ENCODE measurements around the gene JPH4.
"Not testable (repeated sequence)": the region's sequence is repeated elsewhere in the genome, so short reads cannot be mapped to it uniquely, and the experiment has no call there.

JPH4 gene

DNA sequence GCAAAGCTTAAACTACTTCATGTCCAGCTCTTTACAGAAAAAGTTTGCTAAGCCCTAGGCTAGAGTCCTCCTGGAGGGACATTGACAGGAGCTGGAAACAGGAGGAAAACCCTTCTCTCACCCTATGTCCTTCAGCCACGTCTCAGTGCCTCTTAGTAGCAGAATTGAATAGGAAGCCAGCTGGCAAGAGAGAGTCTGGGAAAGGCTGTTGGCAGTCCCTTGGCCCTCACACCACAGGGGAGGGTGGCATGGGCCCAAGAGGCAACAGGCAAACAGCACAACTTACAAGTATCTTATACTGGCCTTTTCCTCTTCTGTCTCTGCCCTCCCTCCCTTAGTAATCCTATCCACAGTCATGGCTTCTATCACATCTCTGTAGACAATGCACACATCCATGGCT lies 29.9 kb upstream of the JPH4 start:
- DNase-seq: no peak

DNA sequence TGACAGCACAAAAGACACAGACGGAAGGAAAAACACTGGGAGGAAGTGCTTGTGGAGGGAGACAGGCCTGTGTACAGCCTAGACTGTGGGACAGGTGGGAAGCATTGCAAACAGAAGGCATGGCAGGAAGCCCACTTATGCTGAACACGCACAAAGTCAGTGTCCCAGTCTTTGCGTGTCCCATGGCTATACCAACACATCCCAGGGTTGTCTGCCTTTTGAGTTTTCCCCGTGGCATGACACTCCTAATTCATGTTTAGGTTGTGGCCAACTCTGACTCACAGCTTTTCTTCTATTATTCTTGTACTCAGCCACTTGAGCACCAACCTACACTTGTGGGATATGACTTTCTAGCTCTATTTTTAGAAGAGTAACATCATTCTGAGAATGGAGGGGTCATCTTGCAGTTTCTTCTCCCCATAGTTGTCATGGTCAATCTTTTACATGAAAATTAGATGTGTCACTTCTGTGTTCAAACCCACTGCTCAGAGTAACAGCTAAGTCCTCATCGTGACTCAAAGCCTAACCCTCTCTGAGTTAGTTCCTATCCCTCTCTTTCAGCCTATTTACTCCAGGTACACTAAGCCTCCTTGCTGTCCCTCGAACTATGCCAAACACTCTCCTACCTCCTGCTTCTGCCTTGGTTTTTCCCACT lies 27.5 kb upstream of the JPH4 start:
- no peak for DNase-seq

DNA sequence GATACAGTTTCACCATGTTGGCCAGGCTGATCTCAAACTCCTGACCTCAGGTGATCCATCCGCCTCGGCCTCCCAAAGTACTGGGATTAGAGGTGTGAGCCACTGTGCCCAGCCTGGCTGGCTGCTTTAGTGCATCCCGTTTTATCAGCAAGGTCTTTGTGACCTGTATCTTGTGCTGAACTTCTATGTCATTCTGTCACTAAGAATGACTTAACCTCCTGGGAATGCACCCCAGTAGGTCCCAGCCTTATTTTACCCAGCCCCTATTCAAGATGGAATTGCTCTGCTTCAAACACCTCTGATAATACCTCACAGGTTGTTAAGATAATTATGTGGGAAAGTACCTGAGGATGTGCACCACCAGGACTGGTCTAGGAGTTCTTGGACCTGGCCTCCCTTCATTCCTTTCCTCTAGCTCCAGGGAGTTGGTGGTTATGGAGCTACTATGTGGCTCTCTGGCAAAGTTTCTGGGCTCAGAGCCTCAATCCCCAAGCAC lies 26.1 kb upstream of the JPH4 start:
- no peak for DNase-seq

DNA sequence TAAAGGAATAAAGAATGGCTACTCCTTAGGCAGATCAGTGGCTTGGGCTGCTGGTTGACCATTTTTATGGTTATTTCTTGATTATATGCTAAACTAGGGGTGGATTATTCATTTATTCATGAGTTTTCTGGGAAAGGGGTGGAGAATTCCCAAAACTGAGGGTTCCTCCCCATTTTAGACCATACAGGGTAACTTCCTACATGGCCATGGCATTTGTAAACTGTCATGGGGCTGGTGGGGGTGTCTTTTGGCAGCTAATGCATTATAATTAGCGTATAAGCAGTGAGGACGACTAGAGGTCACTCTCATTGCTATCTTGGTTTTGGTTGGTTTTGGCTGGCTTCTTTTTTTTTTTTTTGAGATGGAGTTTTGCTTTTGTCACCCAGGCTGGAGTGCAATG lies 25.6 kb upstream of the JPH4 start:
- no peak for DNase-seq

DNA sequence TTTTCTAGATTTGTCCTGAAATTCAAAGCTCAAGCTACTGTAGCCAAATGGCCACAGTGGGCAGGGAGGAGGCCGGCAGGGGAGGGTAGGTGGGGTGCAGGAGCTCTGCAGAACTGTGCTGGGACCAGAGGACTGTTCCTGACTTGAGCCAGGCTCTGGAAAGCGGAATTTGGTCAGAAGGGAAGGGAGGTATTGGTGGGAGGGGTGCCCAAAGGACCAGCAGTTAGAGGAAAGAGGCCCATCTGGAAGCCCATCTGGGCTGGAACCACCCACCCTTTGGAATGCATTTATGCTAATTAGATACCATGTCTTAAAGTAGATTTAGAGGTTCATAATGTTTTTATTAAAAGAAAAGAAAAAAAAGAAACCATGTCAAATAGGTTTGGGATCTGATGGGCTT lies 24.5 kb upstream of the JPH4 start:
- DNase-seq: no peak

DNA sequence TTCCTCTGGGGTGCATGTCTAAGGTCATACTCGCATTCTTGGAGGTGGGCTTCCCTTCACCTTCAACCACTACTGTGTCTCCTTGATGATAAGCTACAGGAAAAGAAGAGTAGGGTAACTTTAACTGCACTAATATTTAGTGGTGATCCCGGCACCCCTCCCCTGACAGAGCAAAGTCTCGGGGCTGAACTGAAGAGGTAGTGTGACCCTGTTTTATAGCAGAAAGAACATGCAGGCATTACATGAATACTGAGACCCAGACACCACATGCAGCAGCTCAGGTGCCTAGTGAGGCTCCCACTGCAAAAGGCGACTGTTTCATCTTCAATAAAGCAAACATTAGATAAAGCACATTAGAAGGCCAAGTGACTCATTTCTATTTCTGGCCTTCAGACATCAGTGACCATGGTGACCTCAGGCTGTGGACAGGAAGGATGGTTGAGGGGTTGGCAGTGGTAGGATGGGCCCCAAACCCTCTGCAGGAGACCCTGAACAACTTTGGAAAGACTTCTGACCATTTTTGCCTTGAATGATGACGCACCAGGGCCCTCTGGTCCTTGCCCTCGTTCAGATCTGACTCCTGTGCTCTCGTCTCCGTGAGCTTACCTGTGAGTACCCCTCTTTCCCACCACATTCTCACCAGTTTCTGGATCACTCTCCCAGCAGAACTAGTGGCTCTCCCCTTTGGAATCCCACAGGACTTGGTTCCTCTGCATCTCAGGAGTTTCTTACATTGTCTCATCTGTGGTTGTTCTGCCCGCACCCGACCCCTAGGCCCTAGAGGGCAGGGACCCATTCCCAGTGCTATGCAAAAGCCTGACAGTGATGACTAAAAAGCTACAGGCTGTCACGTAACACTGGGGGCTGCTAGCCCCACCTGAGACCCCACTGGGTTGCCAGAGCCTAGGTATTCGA lies 23.8 kb upstream of the JPH4 start:
- no peak for DNase-seq

DNA sequence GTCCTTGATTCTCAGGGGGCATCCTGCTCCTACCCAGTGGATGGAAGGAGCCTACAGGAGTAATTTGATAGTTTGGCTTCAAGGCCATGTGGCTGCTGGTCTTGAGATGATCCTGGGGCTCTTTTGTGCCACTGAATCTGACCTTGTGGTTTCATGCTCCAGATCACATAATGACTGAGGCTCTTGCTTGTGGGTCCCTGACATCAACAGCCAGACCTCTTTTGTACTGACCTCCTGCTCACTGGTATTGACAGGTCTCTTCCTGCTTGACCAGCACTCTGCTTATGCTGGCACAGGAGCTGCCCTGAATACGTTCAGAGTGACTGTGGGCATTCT lies 23.2 kb upstream of the JPH4 start:
- no peak for DNase-seq

DNA sequence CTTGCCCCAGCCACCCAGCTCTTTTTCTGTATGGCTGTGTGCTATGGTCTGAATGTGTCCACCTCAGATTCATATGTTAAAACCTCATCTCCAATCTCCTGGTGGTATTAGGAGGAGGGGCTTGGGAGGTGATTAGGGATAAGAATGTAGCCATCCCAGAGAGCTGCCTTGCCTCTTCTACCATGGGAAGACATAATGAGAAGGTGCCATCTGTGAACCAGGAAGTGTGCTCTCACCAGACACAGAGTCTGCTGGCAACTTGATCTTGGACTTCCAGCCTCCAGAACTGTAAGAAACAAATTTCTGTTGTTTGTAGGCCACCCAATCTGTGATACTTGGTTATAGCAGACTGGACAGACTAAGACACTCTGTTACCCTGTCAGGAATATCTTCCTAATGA lies 22.8 kb upstream of the JPH4 start:
- no peak for DNase-seq

DNA sequence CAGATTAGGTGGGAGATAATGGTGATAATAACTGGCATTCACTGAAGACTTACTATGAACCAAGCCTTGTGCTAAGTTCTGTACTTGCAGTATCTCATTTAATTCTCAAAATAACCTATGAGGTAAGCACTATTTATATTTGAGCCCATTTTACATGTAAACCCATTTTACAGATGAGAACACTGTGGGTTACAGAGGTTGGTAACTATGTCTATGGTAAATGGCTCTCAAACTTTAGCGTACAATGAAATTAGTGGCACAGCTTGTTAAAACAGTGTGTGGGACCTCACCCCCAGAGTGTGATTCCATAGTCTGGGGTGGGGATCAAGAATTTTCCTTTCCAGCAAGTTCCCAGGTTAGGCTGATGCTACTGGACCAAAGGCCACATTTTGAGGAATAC lies 22.2 kb upstream of the JPH4 start:
- DNase-seq: no peak

DNA sequence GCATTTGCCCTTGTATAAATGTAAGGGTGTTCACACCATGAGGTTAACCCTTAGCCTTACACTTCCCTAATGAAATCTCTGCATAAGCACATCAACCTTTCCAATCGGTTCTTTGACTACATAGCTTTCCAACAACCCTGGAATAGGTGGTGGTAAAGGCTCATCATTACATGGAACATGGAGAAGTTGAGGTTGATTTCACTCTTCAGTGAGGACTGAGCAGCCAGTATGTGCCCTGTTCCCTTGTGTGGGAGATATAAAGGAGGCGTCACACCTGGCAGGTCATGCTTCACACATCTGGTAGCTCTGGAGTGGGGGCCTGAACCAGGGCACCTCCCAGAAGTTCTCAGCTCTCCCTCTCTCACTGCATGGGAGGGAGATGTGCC lies 21.7 kb upstream of the JPH4 start:
- DNase-seq: no peak

DNA sequence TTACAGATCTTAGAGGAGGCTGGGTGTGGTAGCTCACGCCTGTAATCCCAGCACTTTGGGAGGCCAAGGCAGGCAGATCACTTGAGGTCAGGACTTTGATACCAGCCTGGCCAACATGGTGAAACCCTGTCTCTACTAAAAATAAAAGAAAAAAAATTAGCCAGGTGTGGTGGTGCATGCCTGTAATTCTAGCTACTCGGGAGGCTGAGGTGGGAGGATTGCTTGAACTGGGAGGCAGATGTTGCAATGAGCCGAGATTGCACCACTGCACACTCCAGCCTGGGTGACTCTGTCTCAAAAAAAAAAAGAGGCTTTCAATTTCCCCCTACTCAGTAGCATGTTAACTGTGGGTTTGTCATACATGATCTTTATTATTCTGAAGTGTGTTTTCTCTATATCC lies 15.6 kb upstream of the JPH4 start:
- not testable (repeated sequence) for DNase-seq

DNA sequence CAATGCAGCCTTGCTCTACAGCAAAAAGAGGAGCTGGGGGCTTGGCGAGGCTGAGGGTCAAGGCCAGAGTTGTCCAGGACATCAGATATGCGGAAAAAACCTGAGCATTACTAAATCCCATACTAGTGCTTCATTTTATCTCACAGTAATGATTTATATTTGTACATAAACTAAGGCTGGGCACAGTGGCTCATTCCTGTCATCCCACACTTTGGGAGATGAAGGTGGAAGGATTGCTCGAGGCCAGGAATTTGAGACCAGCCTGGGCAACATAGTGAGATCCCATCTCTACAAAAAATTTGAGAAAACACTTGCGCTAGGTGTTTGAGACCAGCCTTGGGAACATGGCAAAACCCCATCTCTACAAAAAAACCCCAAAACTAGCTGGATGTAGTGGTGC lies 11.6 kb upstream of the JPH4 start:
- DNase-seq: no peak

DNA sequence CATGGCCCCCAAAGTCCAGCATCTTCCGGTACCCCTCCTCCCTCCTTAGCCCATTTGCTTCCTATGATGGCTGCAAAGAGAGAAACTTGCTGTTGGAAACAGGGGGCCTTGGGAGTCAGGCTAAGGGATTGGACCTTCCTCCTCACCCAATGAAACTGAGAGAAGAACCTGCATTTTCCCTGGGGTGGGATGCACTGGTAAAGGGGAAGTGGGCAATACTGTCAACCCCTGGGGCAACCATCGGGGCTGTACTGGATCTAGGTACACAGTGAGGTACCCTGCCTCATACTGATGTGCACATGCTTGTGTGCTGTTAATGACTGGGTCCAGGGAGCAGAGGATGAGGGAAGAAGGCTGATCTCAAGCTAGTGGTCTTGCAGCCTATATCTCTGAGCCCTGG lies 11.0 kb upstream of the JPH4 start:
- DNase-seq: no peak

DNA sequence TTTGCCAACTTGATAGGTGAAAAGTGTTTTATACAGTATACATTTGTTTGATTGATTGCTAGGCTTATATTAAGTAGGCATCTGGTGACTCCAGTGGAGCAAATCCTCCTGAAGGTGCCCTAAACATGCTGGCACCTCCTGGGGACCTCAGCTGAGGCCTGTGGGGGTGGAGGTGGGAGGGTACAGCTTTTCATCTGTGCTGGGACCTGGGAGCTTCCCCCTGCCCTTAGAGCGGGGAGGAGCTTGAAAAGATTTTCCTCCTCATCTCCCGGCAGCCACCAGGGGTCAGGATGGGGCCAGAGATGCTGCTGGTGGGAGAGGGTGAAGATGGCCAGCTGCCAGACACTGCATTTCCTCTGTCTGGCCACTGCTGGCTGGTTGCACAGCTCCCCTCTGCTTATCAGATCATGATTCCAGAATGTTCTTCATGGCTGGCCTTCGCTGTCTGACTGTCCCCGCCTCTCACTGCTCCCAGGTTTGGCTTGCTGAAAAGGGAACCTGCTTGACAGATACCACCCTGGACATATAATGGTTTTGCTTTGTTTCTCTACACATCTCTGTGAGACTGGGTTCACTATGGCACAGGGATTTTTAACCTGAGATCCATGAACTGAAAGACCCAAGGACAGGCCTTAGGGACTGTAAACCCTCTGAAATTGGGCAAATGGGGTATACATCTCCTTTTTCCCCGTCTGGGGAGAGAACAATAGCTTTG lies 10.5 kb upstream of the JPH4 start:
- DNase-seq: peak; percentile 86

DNA sequence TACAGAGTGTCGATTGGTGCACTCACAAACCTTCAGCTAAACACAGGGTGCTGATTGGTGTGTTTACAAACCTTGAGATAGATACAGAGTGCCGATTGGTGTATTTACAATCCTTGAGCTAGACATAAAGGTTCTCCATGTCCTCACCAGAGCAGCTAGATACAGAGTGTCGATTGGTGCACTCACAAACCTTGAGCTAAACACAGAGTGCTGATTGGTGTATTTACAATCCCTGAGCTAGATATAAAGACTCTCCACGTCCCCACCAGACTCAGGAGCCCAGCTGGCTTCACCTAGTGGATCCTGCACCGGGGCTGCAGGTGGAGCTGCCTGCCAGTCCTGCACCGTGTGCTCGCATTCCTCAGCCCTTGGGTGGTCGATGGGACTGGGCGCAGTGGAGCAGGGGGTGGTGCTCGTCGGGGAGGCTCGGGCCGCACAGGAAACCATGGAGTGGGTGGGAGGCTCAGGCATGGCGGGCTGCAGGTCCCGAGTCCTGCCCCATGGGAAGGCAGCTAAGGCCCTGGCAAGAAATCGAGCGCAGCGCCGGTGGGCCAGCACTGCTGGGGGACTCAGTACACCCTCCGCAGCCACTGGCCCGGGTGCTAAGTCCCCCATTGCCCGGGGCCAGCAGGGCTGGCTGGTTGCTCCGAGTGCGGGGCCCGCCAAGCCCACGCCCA lies 6.1 kb upstream of the JPH4 start:
- not testable (repeated sequence) for DNase-seq

DNA sequence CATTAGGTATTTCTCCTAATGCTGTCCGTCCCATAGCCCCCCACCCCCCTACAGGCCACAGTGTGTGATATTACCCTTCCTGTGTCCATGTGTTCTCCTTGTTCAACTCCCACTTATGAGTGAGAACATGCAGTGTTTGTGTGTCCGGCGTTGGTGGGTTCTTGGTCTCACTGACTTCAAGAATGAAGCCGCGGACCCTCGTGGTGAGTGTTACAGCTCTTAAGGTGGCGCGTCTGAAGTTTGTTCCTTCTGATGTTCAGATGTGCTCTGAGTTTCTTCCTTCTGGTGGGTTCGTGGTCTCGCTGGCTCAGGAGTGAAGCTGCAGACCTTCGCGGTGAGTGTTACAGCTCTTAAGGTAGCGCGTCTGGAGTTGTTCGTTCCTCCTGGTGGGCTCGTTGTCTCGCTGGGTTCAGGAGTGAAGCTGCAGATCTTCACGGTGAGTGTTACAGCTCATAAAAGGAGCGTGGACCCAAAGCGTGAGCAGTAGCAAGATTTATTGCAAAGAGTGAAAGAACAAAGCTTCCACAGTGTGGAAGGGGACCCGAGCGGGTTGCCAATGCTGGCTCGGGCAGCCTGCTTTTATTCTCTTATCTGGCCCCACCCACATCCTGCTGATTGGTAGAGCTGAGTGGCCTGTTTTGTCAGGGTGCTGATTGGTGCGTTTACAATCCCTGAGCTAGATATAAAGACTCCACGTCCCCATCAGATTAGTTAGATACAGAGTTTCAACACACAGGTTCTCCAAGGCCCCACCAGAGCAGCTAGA lies 5.4 kb upstream of the JPH4 start:
- not testable (repeated sequence) for DNase-seq

DNA sequence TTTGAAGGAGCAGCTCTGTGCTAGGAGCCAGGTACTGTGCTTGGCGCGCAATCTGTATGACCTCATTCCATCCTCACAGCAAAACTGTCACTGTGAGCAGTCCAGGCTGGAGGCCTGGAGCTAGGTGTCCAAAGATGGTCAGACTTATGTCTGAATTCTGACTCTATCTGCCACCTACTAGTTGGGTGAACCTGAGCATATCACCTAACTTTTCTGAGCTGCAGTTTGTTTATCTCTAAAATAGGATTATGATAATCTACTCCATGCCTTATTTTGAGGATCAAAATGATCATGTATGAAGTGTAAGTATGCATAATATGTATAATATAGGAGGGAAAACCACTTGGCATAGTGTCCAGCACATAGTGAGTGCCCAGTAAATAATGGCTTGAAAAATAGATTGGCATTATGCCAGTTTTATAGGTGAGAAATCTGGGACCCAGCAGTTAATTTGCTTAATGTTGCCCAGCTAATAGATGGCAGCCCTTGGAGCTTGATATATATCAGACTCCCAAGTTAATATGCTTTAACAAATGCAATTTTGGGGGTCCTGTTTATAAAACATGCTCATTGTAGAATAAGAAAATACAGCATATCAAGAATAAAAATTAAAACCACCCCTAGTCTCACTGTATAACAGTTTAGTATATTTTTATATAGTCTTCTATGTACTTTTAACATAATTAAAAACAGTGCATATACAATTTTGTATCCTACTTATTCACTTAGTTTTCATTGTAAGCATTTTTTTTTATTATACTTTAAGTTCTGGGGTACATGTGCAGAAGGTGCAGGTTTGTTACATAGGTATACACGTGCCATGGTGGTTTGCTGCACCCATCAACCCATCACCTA lies 4.5 kb upstream of the JPH4 start:
- DNase-seq: no peak

DNA sequence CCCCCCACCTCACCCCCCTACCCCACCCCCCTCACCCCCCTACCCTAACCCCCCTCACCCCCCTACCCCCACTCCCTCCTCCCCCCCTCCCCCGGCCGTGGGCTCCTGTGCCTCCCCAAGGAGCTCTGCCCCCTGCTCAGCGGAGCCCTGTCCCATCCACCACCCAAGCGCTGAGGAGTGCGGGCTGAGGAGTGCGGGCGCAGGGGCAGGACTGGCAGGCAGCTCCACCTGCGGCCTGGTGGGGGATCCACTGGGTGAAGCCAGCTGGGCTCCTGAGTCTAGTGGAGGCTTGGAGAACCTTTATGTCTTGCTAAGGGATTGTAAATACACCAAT lies 2.3 kb upstream of the JPH4 start:
- DNase-seq: no peak

DNA sequence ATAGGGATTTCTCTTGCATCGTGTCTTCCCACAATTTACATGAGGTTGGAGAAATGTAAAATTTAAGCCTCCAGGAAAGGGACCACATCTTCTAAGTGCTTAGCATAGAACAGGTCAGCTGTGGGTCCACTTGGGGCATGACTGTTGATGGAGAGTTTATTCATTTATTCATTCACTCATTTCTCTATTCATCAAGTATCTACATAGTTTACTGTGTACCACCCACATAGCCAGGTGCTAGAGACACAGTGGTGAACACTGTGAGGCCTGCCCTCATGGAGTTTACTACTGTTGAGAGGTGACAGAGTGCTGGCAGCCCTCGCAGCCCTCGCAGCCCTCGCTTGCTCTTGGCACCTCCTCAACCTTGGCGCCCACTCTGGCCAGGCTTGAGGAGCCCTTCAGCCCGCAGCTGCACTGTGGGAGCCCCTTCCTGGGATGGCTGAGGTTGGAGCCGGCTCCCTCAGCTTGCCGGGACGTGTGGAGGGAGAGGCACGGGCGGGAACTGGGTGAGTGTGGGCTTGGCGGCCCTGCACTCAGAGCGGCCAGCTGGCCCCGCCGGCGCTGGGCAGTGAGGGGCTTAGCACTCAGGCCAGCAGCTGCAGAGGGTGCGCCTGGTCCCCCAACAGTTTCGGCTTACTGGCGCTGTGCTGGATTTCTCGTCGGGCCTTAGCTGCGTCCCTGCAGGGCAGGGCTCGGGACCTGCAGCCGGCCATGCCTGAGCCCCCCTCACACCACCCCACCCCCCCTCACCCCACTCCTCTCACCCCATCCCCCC lies 1.7 kb upstream of the JPH4 start:
- DNase-seq: no peak

DNA sequence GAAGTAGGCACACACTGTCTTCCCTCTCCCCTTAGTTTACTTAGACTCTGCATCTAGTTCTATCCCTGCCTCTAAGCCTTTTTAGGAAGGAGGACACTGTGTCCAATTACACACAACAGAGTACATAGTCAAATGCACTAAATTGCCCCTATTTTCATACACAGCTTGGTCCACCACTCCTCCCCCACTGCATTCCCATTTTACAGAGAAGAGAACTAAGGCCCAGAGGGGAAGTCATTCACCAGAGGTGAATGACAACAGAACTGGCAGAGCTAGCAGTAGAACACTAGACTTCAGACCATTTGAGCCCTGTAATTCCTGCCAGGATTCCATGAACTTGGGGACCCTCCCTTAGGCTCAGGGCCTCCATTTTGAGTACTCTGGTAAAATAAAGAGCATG lies 1.1 kb upstream of the JPH4 start:
- DNase-seq: no peak

DNA sequence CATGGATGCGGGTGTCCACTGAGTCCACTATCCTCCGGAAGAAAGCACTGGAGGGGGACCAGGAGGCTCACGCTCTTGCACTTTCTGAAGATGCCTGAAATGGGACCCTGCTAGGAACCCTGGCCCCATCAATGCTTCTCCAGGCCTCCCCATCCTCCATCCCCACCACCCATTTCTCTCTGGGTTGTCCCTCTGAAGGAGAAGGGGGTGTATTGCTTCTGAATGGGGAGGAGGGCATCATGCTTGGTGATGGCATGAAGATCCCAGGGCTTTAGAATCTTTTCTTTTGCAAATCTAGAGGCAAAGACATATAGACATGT lies 681 bp upstream of the JPH4 start:
- no peak for DNase-seq
